Activated naive CD4-positive, alpha-beta T cell treated with Interleukin-2 at 50 U/mL for 16 hours (primary cell): Measurements from ENCODE around the gene FMNL3.
A peak's percentile ranks its signal among the peaks of the same experiment; 100 is the strongest.
"Not testable (repeated sequence)": the region's sequence is repeated elsewhere in the genome, so short reads cannot be mapped to it uniquely, and the experiment has no call there.

Experiments used
- DNase-seq: peaks from one replicate; pipeline ENCODE4 v3.0.0-alpha.2; 2020

The FMNL3 gene

GRCh38 chr12:49716553-49716952 lies 9.3 kb upstream of the FMNL3 start:
- DNase-seq, result no peak

GRCh38 chr12:49713952-49714351 lies 6.7 kb upstream of the FMNL3 start:
- not testable (repeated sequence) for DNase-seq

- no peak for DNase-seq
Observed at GRCh38 chr12:49708851-49709250, 1.6 kb upstream of the FMNL3 start.

GRCh38 chr12:49707812-49708147 lies 575 bp upstream of the FMNL3 start:
- no peak for DNase-seq

GRCh38 chr12:49706351-49707127 lies 666 bp downstream of the FMNL3 start:
- DNase-seq, result peak; percentile 23

GRCh38 chr12:49705479-49706134 lies 1.6 kb downstream of the FMNL3 start:
- DNase-seq, result peak; percentile 9

GRCh38 chr12:49703647-49704137 lies 3.5 kb downstream of the FMNL3 start:
- DNase-seq, result peak; percentile 53

- DNase-seq, result no peak
Observed at GRCh38 chr12:49702676-49703215, 4.5 kb downstream of the FMNL3 start.

- DNase-seq, result no peak
Observed at GRCh38 chr12:49702009-49702408, 5.2 kb downstream of the FMNL3 start.

- DNase-seq, result peak; percentile 43
Observed at GRCh38 chr12:49698619-49699545, 8.3 kb downstream of the FMNL3 start.

GRCh38 chr12:49697808-49698207 lies 9.4 kb downstream of the FMNL3 start:
- DNase-seq, result no peak

- DNase-seq, result no peak
Observed at GRCh38 chr12:49696723-49697122, 10.5 kb downstream of the FMNL3 start.

- no peak for DNase-seq
Observed at GRCh38 chr12:49693931-49694444, 13.2 kb downstream of the FMNL3 start.

- no peak for DNase-seq
Observed at GRCh38 chr12:49692851-49693250, 14.4 kb downstream of the FMNL3 start.

GRCh38 chr12:49689785-49690184 lies 17.4 kb downstream of the FMNL3 start:
- no peak for DNase-seq

- no peak for DNase-seq
Observed at GRCh38 chr12:49689237-49689636, 18.0 kb downstream of the FMNL3 start.

- DNase-seq, result no peak
Observed at GRCh38 chr12:49687941-49688340, 19.3 kb downstream of the FMNL3 start.

- no peak for DNase-seq
Observed at GRCh38 chr12:49684310-49684854, 22.8 kb downstream of the FMNL3 start.

- no peak for DNase-seq
Observed at GRCh38 chr12:49683599-49684309, 23.5 kb downstream of the FMNL3 start.

- DNase-seq, result no peak
Observed at GRCh38 chr12:49680075-49680474, 27.1 kb downstream of the FMNL3 start.

- DNase-seq, result no peak
Observed at GRCh38 chr12:49678711-49679110, 28.5 kb downstream of the FMNL3 start.

GRCh38 chr12:49675137-49675536 lies 32.1 kb downstream of the FMNL3 start:
- no peak for DNase-seq
